Lower leg skin (tissue), 3 donors: ENCODE results near the gene FCAR.

Experiments used
- CTCF ChIP-seq, 3 donors: fragments of 450-650 bp; IDR thresholded peaks; one replicate each; pipeline ENCODE4 v1.5.1; 2016; ENCODE audit warnings: antibody characterized with exemption in 3 of 3, mild to moderate bottlenecking in 3 of 3, moderate library complexity in 2 of 3
- POLR2A ChIP-seq, 2 donors: fragments of 450-650 bp; IDR thresholded peaks; one replicate each; pipeline ENCODE4 v1.6.1; 2016 to 2017; ENCODE audit warnings: antibody characterized with exemption in 2 of 2, mild to moderate bottlenecking in 1 of 2, moderate library complexity in 1 of 2

DNA sequence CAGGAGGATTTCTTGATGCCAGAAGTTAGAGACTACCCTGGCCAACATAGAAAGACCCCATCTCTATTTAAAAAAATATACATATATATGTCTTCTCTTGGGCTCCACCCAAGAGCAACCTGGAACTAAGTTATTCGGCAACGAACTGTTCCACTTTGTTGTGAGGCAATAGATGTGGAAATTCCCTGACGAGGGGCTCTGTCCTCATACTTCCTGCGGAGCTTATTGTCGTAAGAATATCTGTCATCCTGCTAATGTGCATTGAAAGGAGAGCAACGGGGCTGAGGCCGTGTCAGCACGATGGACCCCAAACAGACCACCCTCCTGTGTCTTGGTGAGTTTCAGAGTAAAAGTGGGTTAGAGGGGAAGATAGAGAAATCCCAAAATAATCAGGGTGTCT lies at the start of gene FCAR:
- TF ChIP-seq CTCF (IDR thresholded peaks at IDR 0.05) = no peak
- no peak for TF ChIP-seq POLR2A (IDR thresholded peaks at IDR 0.05)
